Uterus (tissue), 4 donors: ENCODE results near the gene KIAA1217. TPM values are rescaled to one million over a fixed set of nuclear protein-coding genes. Genes with fewer than 3 reads are reported as not detected.

ENCODE experiments used
- DNase-seq, 2 donors: peaks; one replicate each; pipeline ENCODE4 v3.0.0-alpha.2; 2019 to 2020
- H3K27ac ChIP-seq, 2 donors: fragments of 200-600 bp; sonication (generic); 1 replicate in 1 of 2; 2 replicates in 1 of 2; pipeline ENCODE4 v1.5.1; 2016 to 2018
- H3K27me3 ChIP-seq, 2 donors: fragments of 200-600 bp; sonication (generic); one replicate each; pipeline ENCODE4 v1.5.1; 2018 to 2019; ENCODE audit warnings: control low read depth in 1 of 2
- H3K36me3 ChIP-seq, 2 donors: fragments of 200-600 bp; sonication (generic); one replicate each; pipeline ENCODE4 v1.5.1; 2019; ENCODE audit warnings: control low read depth in 1 of 2
- H3K4me1 ChIP-seq, 2 donors: fragments of 200-600 bp; sonication (generic); one replicate each; pipeline ENCODE4 v1.5.1; 2018 to 2019; ENCODE audit warnings: control low read depth in 1 of 2
- H3K4me3 ChIP-seq, 2 donors: fragments of 200-600 bp; sonication (generic); 1 replicate in 1 of 2; 2 replicates in 1 of 2; pipeline ENCODE4 v1.5.1; 2018 to 2019; ENCODE audit warnings: mild to moderate bottlenecking in 1 of 2
- H3K9me3 ChIP-seq, 2 donors: fragments of 200-600 bp; sonication (generic); one replicate each; pipeline ENCODE4 v1.5.1; 2019; ENCODE audit warnings: control low read depth in 1 of 2
- POLR2A ChIP-seq, 2 donors: fragments of 450-650 bp; IDR thresholded peaks; one replicate each; pipeline ENCODE4 v1.6.1; 2016; ENCODE audit warnings: antibody characterized with exemption in 2 of 2, mild to moderate bottlenecking in 1 of 2, moderate library complexity in 1 of 2
- intact Hi-C: fragments of 100-400 bp; cut with DNase I; formaldehyde crosslinking; loops from one replicate; pipeline ENCODE4 v1.15.1; 2023; ENCODE audit warnings: low total_unique reads
- total RNA-seq, 4 donors: library from RNA; depleted of rRNA in 3 of 4; stranded (reverse); fragments of >200 nt in 3 of 4; gene quantifications; one replicate each; pipeline versions ENCODE4 v1.1.0 to v1.2.4, GENCODE V29; 2014 to 2023
- TF ChIP-seq, protein P1 (sequence below), 4 experiments: fragments of 200-600 bp in 2 of 4; fragments of 450-650 bp in 2 of 4; sonication (generic) in 2 of 4; IDR thresholded peaks; one replicate each; pipeline ENCODE4 v1.5.1; 2016 to 2019; ENCODE audit warnings: antibody characterized with exemption in 4 of 4, mild to moderate bottlenecking in 2 of 4, moderate library complexity in 1 of 4
- donor health status: DM: yes; HTN: yes; CAD: no.

The KIAA1217 gene
- total RNA-seq, 4 donors from 2014 or later = 3.5 to 38.2 (median 11.6) TPM

- Histone ChIP-seq H3K4me1 (no peaks in the 10 kb centered on the region), H3K27ac (no peak overlapping the region), H3K27me3 (no peaks in the 10 kb centered on the region), H3K36me3 (no peaks in the 10 kb centered on the region), H3K4me3 (no peak overlapping the region), H3K9me3 (no peaks in the 10 kb centered on the region)
- TF ChIP-seq, protein P1, sequence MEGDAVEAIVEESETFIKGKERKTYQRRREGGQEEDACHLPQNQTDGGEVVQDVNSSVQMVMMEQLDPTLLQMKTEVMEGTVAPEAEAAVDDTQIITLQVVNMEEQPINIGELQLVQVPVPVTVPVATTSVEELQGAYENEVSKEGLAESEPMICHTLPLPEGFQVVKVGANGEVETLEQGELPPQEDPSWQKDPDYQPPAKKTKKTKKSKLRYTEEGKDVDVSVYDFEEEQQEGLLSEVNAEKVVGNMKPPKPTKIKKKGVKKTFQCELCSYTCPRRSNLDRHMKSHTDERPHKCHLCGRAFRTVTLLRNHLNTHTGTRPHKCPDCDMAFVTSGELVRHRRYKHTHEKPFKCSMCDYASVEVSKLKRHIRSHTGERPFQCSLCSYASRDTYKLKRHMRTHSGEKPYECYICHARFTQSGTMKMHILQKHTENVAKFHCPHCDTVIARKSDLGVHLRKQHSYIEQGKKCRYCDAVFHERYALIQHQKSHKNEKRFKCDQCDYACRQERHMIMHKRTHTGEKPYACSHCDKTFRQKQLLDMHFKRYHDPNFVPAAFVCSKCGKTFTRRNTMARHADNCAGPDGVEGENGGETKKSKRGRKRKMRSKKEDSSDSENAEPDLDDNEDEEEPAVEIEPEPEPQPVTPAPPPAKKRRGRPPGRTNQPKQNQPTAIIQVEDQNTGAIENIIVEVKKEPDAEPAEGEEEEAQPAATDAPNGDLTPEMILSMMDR (IDR thresholded peaks at IDR 0.05) = no peak
- no peak for TF ChIP-seq POLR2A (IDR thresholded peaks at IDR 0.05)
- DNase-seq = no peak
- intact Hi-C loops = no loop called here
Observed at GRCh38 chr10:24531439-24531838, 322.5 kb downstream of the KIAA1217 start.

GRCh38 chr10:24533981-24534380 is 325.0 kb downstream of the KIAA1217 start:
- intact Hi-C loops = no loop called here
- H3K36me3 ChIP-seq = no peaks in the 10 kb centered on the region
- no peaks in the 10 kb centered on the region for H3K4me1 ChIP-seq
- TF ChIP-seq POLR2A (IDR thresholded peaks at IDR 0.05) = no peak
- H3K4me3 ChIP-seq = no peak overlapping the region
- no peak overlapping the region for H3K27ac ChIP-seq
- no peak for DNase-seq
- no peaks in the 10 kb centered on the region for H3K9me3 ChIP-seq
- H3K27me3 ChIP-seq = no peaks in the 10 kb centered on the region

- DNase-seq = no peak
- Histone ChIP-seq H3K4me1 (no peaks in the 10 kb centered on the region), H3K27me3 (no peaks in the 10 kb centered on the region), H3K9me3 (no peaks in the 10 kb centered on the region), H3K36me3 (no peaks in the 10 kb centered on the region), H3K27ac (no peak overlapping the region), H3K4me3 (no peak overlapping the region)
- no peak for TF ChIP-seq POLR2A (IDR thresholded peaks at IDR 0.05)
- TF ChIP-seq, protein P1 (IDR thresholded peaks at IDR 0.05) = no peak
- intact Hi-C loops = no loop called here
Observed at GRCh38 chr10:24536636-24537035, 327.7 kb downstream of the KIAA1217 start.

DNA sequence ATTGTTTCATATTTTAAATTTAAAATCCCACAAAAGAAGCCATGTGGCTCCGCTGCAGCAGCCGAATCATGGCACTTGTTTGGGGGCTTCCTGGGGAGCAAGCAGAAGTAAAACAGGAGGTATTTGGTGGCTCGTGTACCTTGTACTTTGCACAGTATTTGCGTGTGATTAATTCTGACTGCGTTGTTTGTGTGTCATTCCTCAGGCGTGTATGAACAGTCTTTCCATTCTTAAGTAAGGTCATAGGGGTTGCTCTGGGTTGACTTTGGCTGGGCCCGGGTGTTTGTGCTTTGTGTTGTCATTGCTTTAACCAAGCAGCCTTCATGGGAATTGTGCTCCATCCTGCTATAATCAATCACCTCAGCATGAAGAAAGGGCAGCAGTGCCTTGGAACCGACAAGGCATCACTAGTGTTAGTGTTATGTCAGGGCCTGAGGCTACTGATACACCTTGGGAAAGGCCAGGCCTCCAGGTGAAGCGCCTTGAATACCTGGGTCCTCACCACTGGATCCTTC is 332.4 kb downstream of the KIAA1217 start:
- H3K4me1 ChIP-seq = no peaks in the 10 kb centered on the region
- TF ChIP-seq POLR2A (IDR thresholded peaks at IDR 0.05) = no peak
- TF ChIP-seq, protein P1 (IDR thresholded peaks at IDR 0.05) = no peak
- no peak overlapping the region for H3K4me3 ChIP-seq
- no peak for DNase-seq
- H3K27me3 ChIP-seq = no peaks in the 10 kb centered on the region
- intact Hi-C loops = no loop called here
- no peaks in the 10 kb centered on the region for H3K36me3 ChIP-seq
- no peaks in the 10 kb centered on the region for H3K9me3 ChIP-seq
- H3K27ac ChIP-seq = no peak overlapping the region

DNA sequence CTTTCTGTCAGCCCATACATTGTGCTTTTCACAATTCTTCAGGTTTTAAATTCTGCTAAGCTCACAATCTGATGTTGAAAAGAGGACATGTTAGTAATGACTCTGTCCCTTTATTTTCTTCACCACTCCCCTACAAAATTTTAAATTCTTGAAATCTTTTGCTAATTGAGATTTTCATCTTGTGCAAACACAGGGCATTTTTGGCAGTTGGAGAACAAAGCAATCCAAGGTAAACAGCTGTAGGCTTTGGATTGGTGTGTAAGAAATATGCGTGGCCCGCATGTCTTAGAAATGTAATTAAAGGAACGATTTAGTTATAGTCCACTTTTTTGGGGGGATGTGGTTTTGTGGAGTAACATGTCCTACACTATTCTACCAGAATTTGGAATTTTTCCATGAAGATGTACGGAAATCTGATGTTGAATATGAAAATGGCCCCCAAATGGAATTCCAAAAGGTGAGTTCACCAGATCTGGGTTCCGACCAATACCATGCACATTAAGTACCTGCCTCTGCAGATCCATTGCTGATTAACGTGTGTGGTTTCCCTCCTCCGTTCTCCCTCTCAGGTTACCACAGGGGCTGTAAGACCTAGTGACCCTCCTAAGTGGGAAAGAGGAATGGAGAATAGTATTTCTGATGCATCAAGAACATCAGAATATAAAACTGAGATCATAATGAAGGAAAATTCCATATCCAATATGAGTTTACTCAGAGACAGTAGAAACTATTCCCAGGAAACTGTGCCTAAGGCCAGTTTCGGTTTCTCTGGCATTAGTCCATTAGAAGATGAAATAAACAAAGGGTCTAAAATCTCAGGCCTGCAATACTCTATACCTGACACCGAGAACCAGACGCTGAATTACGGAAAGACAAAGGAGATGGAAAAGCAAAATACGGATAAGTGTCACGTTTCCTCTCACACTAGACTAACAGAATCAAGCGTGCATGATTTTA is 333.7 kb downstream of the KIAA1217 start:
- Histone ChIP-seq H3K27me3 (no peaks in the 10 kb centered on the region), H3K4me3 (no peak overlapping the region), H3K4me1 (no peaks in the 10 kb centered on the region), H3K27ac (no peak overlapping the region), H3K36me3 (no peaks in the 10 kb centered on the region), H3K9me3 (no peaks in the 10 kb centered on the region)
- intact Hi-C loops = no loop called here
- TF ChIP-seq POLR2A (IDR thresholded peaks at IDR 0.05) = no peak
- DNase-seq = no peak

DNA sequence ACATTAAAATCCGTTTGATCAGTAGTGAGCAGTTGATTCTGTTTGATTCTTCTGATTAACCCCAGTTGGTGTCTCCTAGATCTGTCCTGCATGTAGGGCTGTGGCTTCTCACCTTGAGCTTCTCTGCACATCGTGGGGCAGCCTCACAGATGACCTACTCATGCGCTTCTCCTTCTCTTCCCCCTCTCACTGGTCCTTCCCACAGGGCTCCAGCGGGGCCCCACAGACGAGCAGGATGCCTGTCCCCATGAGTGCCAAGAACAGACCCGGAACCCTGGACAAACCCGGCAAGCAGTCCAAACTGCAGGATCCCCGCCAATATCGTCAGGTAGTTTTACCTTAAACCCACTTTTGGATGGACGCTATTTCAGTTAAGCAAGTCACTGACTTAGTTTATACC is 335.8 kb downstream of the KIAA1217 start:
- TF ChIP-seq POLR2A (IDR thresholded peaks at IDR 0.05) = no peak
- TF ChIP-seq, protein P1 (IDR thresholded peaks at IDR 0.05) = no peak
- no peak overlapping the region for H3K4me3 ChIP-seq
- H3K27ac ChIP-seq = no peak overlapping the region
- intact Hi-C loops = no loop called here
- no peak for DNase-seq
- H3K4me1 ChIP-seq = no peaks in the 10 kb centered on the region
- no peaks in the 10 kb centered on the region for H3K36me3 ChIP-seq
- no peaks in the 10 kb centered on the region for H3K27me3 ChIP-seq
- no peaks in the 10 kb centered on the region for H3K9me3 ChIP-seq
